Lower leg skin (tissue), 3 donors: ENCODE data around the gene LIN7A.

Source experiments
- POLR2A ChIP-seq, 2 donors: fragments of 450-650 bp; IDR thresholded peaks; one replicate each; pipeline ENCODE4 v1.6.1; 2016 to 2017; ENCODE audit warnings: antibody characterized with exemption in 2 of 2, mild to moderate bottlenecking in 1 of 2, moderate library complexity in 1 of 2
- TF ChIP-seq, protein P1 (sequence below), 3 donors: fragments of 450-650 bp; IDR thresholded peaks; one replicate each; pipeline ENCODE4 v1.5.1; 2016; ENCODE audit warnings: antibody characterized with exemption in 3 of 3, mild to moderate bottlenecking in 3 of 3, moderate library complexity in 2 of 3

DNA sequence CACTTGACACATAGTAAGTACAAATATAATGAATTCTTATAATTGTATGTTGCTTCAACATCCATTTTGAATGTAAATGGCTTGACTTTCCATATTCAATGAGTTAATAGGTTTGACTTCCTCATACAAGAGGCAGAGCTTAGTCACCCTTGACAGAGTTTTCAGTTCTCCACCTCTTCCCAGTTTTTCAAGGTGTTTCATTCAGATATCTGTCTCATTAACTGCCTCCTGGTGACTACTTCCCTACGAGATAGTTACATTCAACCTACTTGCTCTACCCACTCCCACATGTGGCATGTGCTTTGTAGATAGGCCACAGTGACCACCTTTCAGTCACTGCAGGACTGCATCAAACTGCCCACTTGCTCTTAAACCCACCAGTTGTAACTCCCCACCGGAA lies 161.0 kb downstream of the LIN7A start:
- TF ChIP-seq, protein P1, sequence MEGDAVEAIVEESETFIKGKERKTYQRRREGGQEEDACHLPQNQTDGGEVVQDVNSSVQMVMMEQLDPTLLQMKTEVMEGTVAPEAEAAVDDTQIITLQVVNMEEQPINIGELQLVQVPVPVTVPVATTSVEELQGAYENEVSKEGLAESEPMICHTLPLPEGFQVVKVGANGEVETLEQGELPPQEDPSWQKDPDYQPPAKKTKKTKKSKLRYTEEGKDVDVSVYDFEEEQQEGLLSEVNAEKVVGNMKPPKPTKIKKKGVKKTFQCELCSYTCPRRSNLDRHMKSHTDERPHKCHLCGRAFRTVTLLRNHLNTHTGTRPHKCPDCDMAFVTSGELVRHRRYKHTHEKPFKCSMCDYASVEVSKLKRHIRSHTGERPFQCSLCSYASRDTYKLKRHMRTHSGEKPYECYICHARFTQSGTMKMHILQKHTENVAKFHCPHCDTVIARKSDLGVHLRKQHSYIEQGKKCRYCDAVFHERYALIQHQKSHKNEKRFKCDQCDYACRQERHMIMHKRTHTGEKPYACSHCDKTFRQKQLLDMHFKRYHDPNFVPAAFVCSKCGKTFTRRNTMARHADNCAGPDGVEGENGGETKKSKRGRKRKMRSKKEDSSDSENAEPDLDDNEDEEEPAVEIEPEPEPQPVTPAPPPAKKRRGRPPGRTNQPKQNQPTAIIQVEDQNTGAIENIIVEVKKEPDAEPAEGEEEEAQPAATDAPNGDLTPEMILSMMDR (IDR thresholded peaks at IDR 0.05) = no peak
- no peak for TF ChIP-seq POLR2A (IDR thresholded peaks at IDR 0.05)
